DND-41 (cell line): ENCODE measurements around the gene GNB5.
A peak's percentile ranks its signal among the peaks of the same experiment; 100 is the strongest.

Source experiments
- ATAC-seq: fragments of 200-7000 bp; cut with Tn5 transposase; 3 replicates; pipeline ENCODE4 v1.9.1; 2021; ENCODE audit warnings: low read depth; ENCODE audit not compliant: insufficient read depth
- DNase-seq: peaks from one replicate; pipeline ENCODE4 v3.0.0-alpha.2; 2020
- H2AFZ ChIP-seq: 2 replicates; pipeline ENCODE4 v1.6.0; 2012; ENCODE audit warnings: low read depth, low read length
- H3K27ac ChIP-seq: 2 replicates; pipeline ENCODE4 v1.5.1; 2012; ENCODE audit warnings: low read length, inconsistent platforms
- H3K27me3 ChIP-seq: fragments of 200-600 bp; sonication (generic); 2 replicates; pipeline ENCODE4 v1.6.0; 2012; ENCODE audit warnings: low read length, mild to moderate bottlenecking, inconsistent platforms; ENCODE audit not compliant: insufficient read depth, poor library complexity
- H3K36me3 ChIP-seq: 2 replicates; pipeline ENCODE4 v1.5.1; 2012; ENCODE audit warnings: low read length, inconsistent platforms; ENCODE audit not compliant: insufficient read depth
- H3K4me1 ChIP-seq: 2 replicates; pipeline ENCODE4 v1.5.1; 2012; ENCODE audit warnings: mild to moderate bottlenecking, low read length; ENCODE audit not compliant: insufficient read depth
- H3K4me2 ChIP-seq: 2 replicates; pipeline ENCODE4 v1.6.0; 2012; ENCODE audit warnings: mild to moderate bottlenecking, moderate library complexity, low read length, inconsistent platforms; ENCODE audit not compliant: insufficient read depth
- H3K4me3 ChIP-seq, 2 experiments: fragments of 200-600 bp in 1 of 2; shearing (Covaris generic) in 1 of 2; 2 replicates each; pipeline ENCODE4 v1.5.1; 2012 to 2016; ENCODE audit warnings: inconsistent platforms in 2 of 2, low read length in 2 of 2, mild to moderate bottlenecking in 2 of 2, low read depth in 1 of 2, moderate library complexity in 1 of 2
- H3K79me2 ChIP-seq: 2 replicates; pipeline ENCODE4 v1.6.0; 2012; ENCODE audit warnings: low read length, inconsistent platforms; ENCODE audit not compliant: insufficient read depth
- H3K9ac ChIP-seq: 2 replicates; pipeline ENCODE4 v1.6.0; 2012; ENCODE audit warnings: low read depth, mild to moderate bottlenecking, inconsistent platforms, low read length, moderate library complexity
- H3K9me3 ChIP-seq: 2 replicates; pipeline ENCODE4 v1.5.1; 2012; ENCODE audit warnings: low read length, moderate library complexity, mild to moderate bottlenecking, inconsistent platforms; ENCODE audit not compliant: insufficient read depth, severe bottlenecking
- H4K20me1 ChIP-seq: 2 replicates; pipeline ENCODE4 v1.6.0; 2012; ENCODE audit warnings: low read length; ENCODE audit not compliant: insufficient read depth
- EZH2 ChIP-seq: IDR thresholded peaks from 3 replicates; pipeline ENCODE4 v1.6.1; 2012; ENCODE audit warnings: borderline replicate concordance, low read depth, mild to moderate bottlenecking, moderate library complexity, low read length, inconsistent platforms; ENCODE audit not compliant: severe bottlenecking
- TF ChIP-seq, protein P1 (sequence below): IDR thresholded peaks from 2 replicates; pipeline ENCODE4 v1.5.1; 2012; ENCODE audit warnings: borderline replicate concordance, low read length, moderate library complexity, mild to moderate bottlenecking; ENCODE audit not compliant: poor library complexity, severe bottlenecking; ENCODE audit errors: extremely low read depth

GNB5 gene

GRCh38 chr15:52218371-52218770 lies 27.2 kb upstream of the GNB5 start:
- no peak for DNase-seq
- Histone ChIP-seq H4K20me1 (no peaks in the 10 kb centered on the region), H3K9me3 (no peaks in the 10 kb centered on the region), H3K36me3 (no peaks in the 10 kb centered on the region), H3K4me2 (no peak overlapping the region), H3K27me3 (no peaks in the 10 kb centered on the region), H2AFZ (no peak overlapping the region), H3K79me2 (no peaks in the 10 kb centered on the region), H3K9ac (no peak overlapping the region), H3K4me1 (peaks cover 22% of the 10 kb centered on the region), H3K4me3 (no peak overlapping the region), H3K27ac (no peak overlapping the region)
- ATAC-seq: no peak
- TF ChIP-seq, protein P1, sequence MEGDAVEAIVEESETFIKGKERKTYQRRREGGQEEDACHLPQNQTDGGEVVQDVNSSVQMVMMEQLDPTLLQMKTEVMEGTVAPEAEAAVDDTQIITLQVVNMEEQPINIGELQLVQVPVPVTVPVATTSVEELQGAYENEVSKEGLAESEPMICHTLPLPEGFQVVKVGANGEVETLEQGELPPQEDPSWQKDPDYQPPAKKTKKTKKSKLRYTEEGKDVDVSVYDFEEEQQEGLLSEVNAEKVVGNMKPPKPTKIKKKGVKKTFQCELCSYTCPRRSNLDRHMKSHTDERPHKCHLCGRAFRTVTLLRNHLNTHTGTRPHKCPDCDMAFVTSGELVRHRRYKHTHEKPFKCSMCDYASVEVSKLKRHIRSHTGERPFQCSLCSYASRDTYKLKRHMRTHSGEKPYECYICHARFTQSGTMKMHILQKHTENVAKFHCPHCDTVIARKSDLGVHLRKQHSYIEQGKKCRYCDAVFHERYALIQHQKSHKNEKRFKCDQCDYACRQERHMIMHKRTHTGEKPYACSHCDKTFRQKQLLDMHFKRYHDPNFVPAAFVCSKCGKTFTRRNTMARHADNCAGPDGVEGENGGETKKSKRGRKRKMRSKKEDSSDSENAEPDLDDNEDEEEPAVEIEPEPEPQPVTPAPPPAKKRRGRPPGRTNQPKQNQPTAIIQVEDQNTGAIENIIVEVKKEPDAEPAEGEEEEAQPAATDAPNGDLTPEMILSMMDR: no peak
- TF ChIP-seq EZH2: no peak

GRCh38 chr15:52217186-52217585 lies 26.0 kb upstream of the GNB5 start:
- no peak overlapping the region for H3K27ac ChIP-seq
- TF ChIP-seq, protein P1: peak; percentile 54
- no peak for TF ChIP-seq EZH2
- no peaks in the 10 kb centered on the region for H3K9me3 ChIP-seq
- no peak overlapping the region for H2AFZ ChIP-seq
- no peaks in the 10 kb centered on the region for H3K27me3 ChIP-seq
- H3K4me1 ChIP-seq: peaks cover 18% of the 10 kb centered on the region
- 0 out of 3 replicates have a peak, but pooled peaks have one; percentile 31 for ATAC-seq
- H3K4me2 ChIP-seq: no peak overlapping the region
- no peaks in the 10 kb centered on the region for H3K36me3 ChIP-seq
- no peaks in the 10 kb centered on the region for H3K79me2 ChIP-seq
- peak; percentile 35 for DNase-seq
- no peak overlapping the region for H3K4me3 ChIP-seq
- H3K9ac ChIP-seq: no peak overlapping the region
- H4K20me1 ChIP-seq: no peaks in the 10 kb centered on the region

- DNase-seq (no peak), ATAC-seq (no peak)
- no peaks in the 10 kb centered on the region for H3K9me3 ChIP-seq
- no peaks in the 10 kb centered on the region for H4K20me1 ChIP-seq
- no peak overlapping the region for H2AFZ ChIP-seq
- no peaks in the 10 kb centered on the region for H3K36me3 ChIP-seq
- no peaks in the 10 kb centered on the region for H3K27me3 ChIP-seq
- H3K27ac ChIP-seq: no peak overlapping the region
- H3K4me3 ChIP-seq: no peak overlapping the region
- H3K79me2 ChIP-seq: no peaks in the 10 kb centered on the region
- H3K4me1 ChIP-seq: no peaks in the 10 kb centered on the region
- H3K4me2 ChIP-seq: no peak overlapping the region
- TF ChIP-seq, protein P1: no peak
- no peak for TF ChIP-seq EZH2
- H3K9ac ChIP-seq: no peak overlapping the region
Measured at GRCh38 chr15:52214553-52214952, 23.4 kb upstream of the GNB5 start.

DNA sequence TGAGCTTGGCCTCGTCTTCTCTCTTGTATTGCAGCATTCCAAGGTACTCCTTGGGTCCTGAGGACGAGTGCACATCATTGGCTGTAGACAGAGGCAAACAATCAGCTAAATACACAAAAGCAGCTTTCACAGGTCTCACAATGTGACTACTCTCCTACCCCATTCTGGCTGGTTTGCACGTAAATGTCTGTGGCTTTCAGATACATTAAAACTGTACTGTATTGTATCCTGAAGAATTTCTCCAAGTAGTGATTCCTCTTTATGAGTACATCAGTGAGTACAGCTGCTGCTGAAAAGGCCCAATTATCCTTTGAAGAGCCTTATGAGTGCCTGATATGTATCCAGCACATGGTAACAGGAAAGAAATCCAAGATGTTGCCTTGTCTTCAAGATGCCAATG lies 22.0 kb upstream of the GNB5 start:
- H4K20me1 ChIP-seq: no peaks in the 10 kb centered on the region
- DNase-seq: no peak
- H3K27ac ChIP-seq: no peak overlapping the region
- no peak for ATAC-seq
- TF ChIP-seq EZH2: no peak
- TF ChIP-seq, protein P1: no peak
- no peaks in the 10 kb centered on the region for H3K27me3 ChIP-seq
- H3K36me3 ChIP-seq: no peaks in the 10 kb centered on the region
- H3K4me3 ChIP-seq: no peak overlapping the region
- no peak overlapping the region for H3K9ac ChIP-seq
- no peak overlapping the region for H2AFZ ChIP-seq
- no peaks in the 10 kb centered on the region for H3K4me1 ChIP-seq
- no peaks in the 10 kb centered on the region for H3K9me3 ChIP-seq
- no peak overlapping the region for H3K4me2 ChIP-seq
- H3K79me2 ChIP-seq: no peaks in the 10 kb centered on the region
